ENCODE measurements around the gene GGT6.

The GGT6 gene

GRCh38 chr17:4510618-4510941 is 49.8 kb downstream of the GGT6 start:
- no peak for DNase-seq (ENCODE audit: low read depth)
- no peak overlapping the region for H3K4me3 ChIP-seq (ENCODE audit: low read depth, low read length)
- TF ChIP-seq CTCF (IDR thresholded peaks at IDR 0.05; ENCODE audit: insufficient read depth, low read depth, low read length, missing control alignments) = no peak

GRCh38 chr17:4509923-4510617 is 50.3 kb downstream of the GGT6 start:
- no peak for DNase-seq (ENCODE audit: low read depth)
- TF ChIP-seq CTCF (IDR thresholded peaks at IDR 0.05; ENCODE audit: insufficient read depth, low read depth, low read length, missing control alignments) = no peak
- H3K4me3 ChIP-seq (ENCODE audit: low read depth, low read length) = no peak overlapping the region

- peak; percentile 62 for DNase-seq (ENCODE audit: low read depth)
- peak; percentile 6 for TF ChIP-seq CTCF (IDR thresholded peaks at IDR 0.05; ENCODE audit: insufficient read depth, low read depth, low read length, missing control alignments)
- H3K4me3 ChIP-seq (ENCODE audit: low read depth, low read length) = no peak overlapping the region
Observed at GRCh38 chr17:4509401-4509800, 51.0 kb downstream of the GGT6 start.

GRCh38 chr17:4508207-4508606 is 52.2 kb downstream of the GGT6 start:
- DNase-seq (ENCODE audit: low read depth) = no peak
- TF ChIP-seq CTCF (IDR thresholded peaks at IDR 0.05; ENCODE audit: insufficient read depth, low read depth, low read length, missing control alignments) = no peak
- no peak overlapping the region for H3K4me3 ChIP-seq (ENCODE audit: low read depth, low read length)

GRCh38 chr17:4507361-4508111 is 52.8 kb downstream of the GGT6 start:
- H3K4me3 ChIP-seq (ENCODE audit: low read depth, low read length) = no peak overlapping the region
- no peak for DNase-seq (ENCODE audit: low read depth)
- TF ChIP-seq CTCF (IDR thresholded peaks at IDR 0.05; ENCODE audit: insufficient read depth, low read depth, low read length, missing control alignments) = no peak
